Vagina (tissue), 2 donors: Measurements from ENCODE around the gene SPINK7.

Experiments
- CTCF ChIP-seq, 3 experiments: fragments of 450-650 bp in 2 of 3; fragments of 200-600 bp in 1 of 3; sonication (generic) in 1 of 3; IDR thresholded peaks; one replicate each; pipeline ENCODE4 v1.5.1; 2017 to 2019; ENCODE audit warnings: antibody characterized with exemption in 3 of 3, mild to moderate bottlenecking in 2 of 3, moderate library complexity in 2 of 3
- POLR2A ChIP-seq, 2 donors: fragments of 450-650 bp; IDR thresholded peaks; one replicate each; pipeline ENCODE4 v1.6.1; 2017; ENCODE audit warnings: antibody characterized with exemption in 2 of 2, mild to moderate bottlenecking in 2 of 2, moderate library complexity in 2 of 2

- TF ChIP-seq POLR2A (IDR thresholded peaks at IDR 0.05) (no peak), CTCF (IDR thresholded peaks at IDR 0.05) (no peak)
These were observed 2.5 kb upstream of the SPINK7 start for GRCh38 chr5:148309746-148310145.
